NK-92 (cell line): ENCODE results near the gene ZNF746.

ENCODE experiments used
- DNase-seq: peaks from one replicate; lab custom pipeline; 2025; ENCODE audit not compliant: unreplicated experiment; lab: John Stamatoyannopoulos, UW

ZNF746 gene

GRCh38 chr7:149490083-149490760 is 7.4 kb downstream of the ZNF746 start:
- no peak for DNase-seq

GRCh38 chr7:149489391-149490024 is 8.1 kb downstream of the ZNF746 start:
- DNase-seq: no peak

- DNase-seq: no peak
Observed at GRCh38 chr7:149479568-149479967, 18.0 kb downstream of the ZNF746 start.

- DNase-seq: no peak
Observed at GRCh38 chr7:149478754-149479153, 18.9 kb downstream of the ZNF746 start.

GRCh38 chr7:149477494-149478443 is 19.8 kb downstream of the ZNF746 start:
- no peak for DNase-seq

GRCh38 chr7:149476791-149477190 is 20.8 kb downstream of the ZNF746 start:
- DNase-seq: no peak

- DNase-seq: no peak
Observed at GRCh38 chr7:149475121-149476045, 22.2 kb downstream of the ZNF746 start.

- no peak for DNase-seq
Observed at GRCh38 chr7:149474309-149475120, 23.1 kb downstream of the ZNF746 start.

- DNase-seq: no peak
Observed at GRCh38 chr7:149473251-149473650, 24.4 kb downstream of the ZNF746 start.

- DNase-seq: no peak
Observed at GRCh38 chr7:149471289-149471953, 26.2 kb downstream of the ZNF746 start.

- no peak for DNase-seq
Observed at GRCh38 chr7:149469806-149470205, 27.8 kb downstream of the ZNF746 start.

GRCh38 chr7:149468208-149468607 is 29.4 kb downstream of the ZNF746 start:
- DNase-seq: no peak

GRCh38 chr7:149467321-149467859 is 30.2 kb downstream of the ZNF746 start:
- no peak for DNase-seq

- DNase-seq: no peak
Observed at GRCh38 chr7:149466364-149466763, 31.2 kb downstream of the ZNF746 start.

GRCh38 chr7:149463500-149464161 is 34.0 kb downstream of the ZNF746 start:
- no peak for DNase-seq

- no peak for DNase-seq
Observed at GRCh38 chr7:149462101-149462520, 35.5 kb downstream of the ZNF746 start.

GRCh38 chr7:149460493-149461277 is 36.9 kb downstream of the ZNF746 start, which contains the start of gene ZNF777:
TSS of gene ZNF777 (minus strand) at chr7:149461062. CDS start at chr7:149456022, 5,040 bp downstream.
- DNase-seq: no peak
